WTC11 (cell line): ENCODE data around the gene CLASP2. TPM values are rescaled to one million over a fixed set of nuclear protein-coding genes. Genes with fewer than 3 reads are reported as not detected.

Experiments
- ATAC-seq: fragments of 200-7000 bp; cut with Tn5 transposase; 2 replicates; pipeline ENCODE4 v1.10.0; 2021; ENCODE audit warnings: mild to moderate bottlenecking, moderate library complexity
- CTCF ChIA-PET: fragments of 300-600 bp; sonication (Branson Sonifier 250); formaldehyde crosslinking; loops from one replicate; lab custom pipeline; 2021; ENCODE audit warnings: antibody characterized with exemption; lab: Charles Lee
- POLR2A ChIA-PET: fragments of 350-600 bp; sonication (Branson Sonifier 250); formaldehyde crosslinking; loops from one replicate; lab custom pipeline; 2021; ENCODE audit warnings: antibody characterized with exemption; lab: Charles Lee
- DNase-seq: peaks from one replicate; pipeline ENCODE4 v3.0.0; 2021; ENCODE audit warnings: low spot score
- H3K27ac Mint-ChIP-seq: 2 replicates; pipeline ENCODE4 v1.8.0; 2021; ENCODE audit warnings: mixed read lengths
- H3K27me3 Mint-ChIP-seq: 2 replicates; pipeline ENCODE4 v1.8.0; 2021; ENCODE audit warnings: low read depth, mild to moderate bottlenecking, moderate library complexity, mixed read lengths
- H3K36me3 Mint-ChIP-seq: 2 replicates; pipeline ENCODE4 v1.8.0; 2021; ENCODE audit warnings: mixed read lengths
- H3K4me1 Mint-ChIP-seq: 2 replicates; pipeline ENCODE4 v1.8.0; 2022; ENCODE audit warnings: mixed read lengths
- H3K4me3 Mint-ChIP-seq: 2 replicates; pipeline ENCODE4 v1.8.0; 2021; ENCODE audit warnings: mild to moderate bottlenecking, moderate library complexity, mixed read lengths
- H3K9me3 Mint-ChIP-seq: 2 replicates; pipeline ENCODE4 v1.8.0; 2021; ENCODE audit warnings: mixed read lengths
- CDX4 ChIP-seq: fragments of 250-450 bp; sonication (Bioruptor Pico); IDR thresholded peaks from 2 replicates; pipeline ENCODE4 v1.9.0; 2021; ENCODE audit warnings: moderate library complexity, mild to moderate bottlenecking, inconsistent platforms, borderline replicate concordance
- ELF4 ChIP-seq: sonication (generic); formaldehyde crosslinking; IDR thresholded peaks from 2 replicates; pipeline ENCODE4 v1.8.1; 2022; ENCODE audit warnings: low read depth, mild to moderate bottlenecking, moderate library complexity, missing genetic modification reagents
- EMX1 ChIP-seq: fragments of 250-450 bp; sonication (Bioruptor Pico); IDR thresholded peaks from 2 replicates; pipeline ENCODE4 v1.8.0; 2021; ENCODE audit warnings: mild to moderate bottlenecking
- ESRRA ChIP-seq: sonication (generic); formaldehyde crosslinking; IDR thresholded peaks from 2 replicates; pipeline ENCODE4 v1.8.1; 2022; ENCODE audit warnings: mild to moderate bottlenecking, missing genetic modification reagents, borderline replicate concordance
- JAZF1 ChIP-seq: fragments of 250-450 bp; sonication (Bioruptor Pico); IDR thresholded peaks from 2 replicates; pipeline ENCODE4 v1.9.0; 2021; ENCODE audit warnings: moderate library complexity, mild to moderate bottlenecking, inconsistent platforms
- NFATC4 ChIP-seq: fragments of 250-450 bp; sonication (Bioruptor Pico); IDR thresholded peaks from 2 replicates; pipeline ENCODE4 v1.9.0; 2021; ENCODE audit warnings: mild to moderate bottlenecking
- NR3C1 ChIP-seq: sonication (generic); formaldehyde crosslinking; conservative IDR thresholded peaks from 2 replicates; pipeline ENCODE4 v1.8.1; 2023; ENCODE audit warnings: low read depth, mild to moderate bottlenecking, missing genetic modification reagents
- PRDM15 ChIP-seq: sonication (generic); formaldehyde crosslinking; IDR thresholded peaks from 2 replicates; pipeline ENCODE4 v1.8.0; 2022; ENCODE audit warnings: missing genetic modification reagents
- USF2 ChIP-seq: sonication (generic); formaldehyde crosslinking; IDR thresholded peaks from 2 replicates; pipeline ENCODE4 v1.8.1; 2023; ENCODE audit warnings: mild to moderate bottlenecking, missing genetic modification reagents, moderate library complexity
- ZMAT4 ChIP-seq: fragments of 250-450 bp; sonication (Bioruptor Pico); IDR thresholded peaks from 2 replicates; pipeline ENCODE4 v1.9.0; 2021; ENCODE audit warnings: mild to moderate bottlenecking
- ZNF512 ChIP-seq: sonication (generic); formaldehyde crosslinking; IDR thresholded peaks from 2 replicates; pipeline ENCODE4 v1.8.1; 2022; ENCODE audit warnings: missing genetic modification reagents, borderline replicate concordance
- total RNA-seq: library from RNA; stranded (reverse); gene quantifications from 3 replicates; pipeline ENCODE4 v1.2.3, GENCODE V29; 2021
- TF ChIP-seq, protein P1 (sequence below): sonication (generic); formaldehyde crosslinking; IDR thresholded peaks from 2 replicates; pipeline ENCODE4 v1.8.1; 2023; ENCODE audit warnings: mild to moderate bottlenecking, missing genetic modification reagents
- TF ChIP-seq, protein P2 (sequence below): fragments of 250-450 bp; sonication (Bioruptor Pico); IDR thresholded peaks from 2 replicates; pipeline ENCODE4 v1.9.0; 2021; ENCODE audit warnings: mild to moderate bottlenecking, borderline replicate concordance

CLASP2 gene
- total RNA-seq, 1 experiment from 2014 or later, result 56.7 TPM

GRCh38 chr3:33458446-33458845, 259.6 kb downstream of the CLASP2 start:
- no peak for ATAC-seq
- Mint-ChIP-seq H3K27me3 (peaks cover 17% of the 10 kb centered on the region), H3K36me3 (peaks cover 72% of the 10 kb centered on the region)

More at GRCh38 chr3:33458446-33458845, 259.6 kb downstream of the CLASP2 start:
- POLR2A ChIA-PET, result no interaction called here
- H3K4me3 Mint-ChIP-seq, result no peak overlapping the region
- no peak overlapping the region for H3K27ac Mint-ChIP-seq
- TF ChIP-seq, protein P1, sequence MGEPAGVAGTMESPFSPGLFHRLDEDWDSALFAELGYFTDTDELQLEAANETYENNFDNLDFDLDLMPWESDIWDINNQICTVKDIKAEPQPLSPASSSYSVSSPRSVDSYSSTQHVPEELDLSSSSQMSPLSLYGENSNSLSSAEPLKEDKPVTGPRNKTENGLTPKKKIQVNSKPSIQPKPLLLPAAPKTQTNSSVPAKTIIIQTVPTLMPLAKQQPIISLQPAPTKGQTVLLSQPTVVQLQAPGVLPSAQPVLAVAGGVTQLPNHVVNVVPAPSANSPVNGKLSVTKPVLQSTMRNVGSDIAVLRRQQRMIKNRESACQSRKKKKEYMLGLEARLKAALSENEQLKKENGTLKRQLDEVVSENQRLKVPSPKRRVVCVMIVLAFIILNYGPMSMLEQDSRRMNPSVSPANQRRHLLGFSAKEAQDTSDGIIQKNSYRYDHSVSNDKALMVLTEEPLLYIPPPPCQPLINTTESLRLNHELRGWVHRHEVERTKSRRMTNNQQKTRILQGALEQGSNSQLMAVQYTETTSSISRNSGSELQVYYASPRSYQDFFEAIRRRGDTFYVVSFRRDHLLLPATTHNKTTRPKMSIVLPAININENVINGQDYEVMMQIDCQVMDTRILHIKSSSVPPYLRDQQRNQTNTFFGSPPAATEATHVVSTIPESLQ (CRISPR knock-in tag), result no peak
- TF ChIP-seq NFATC4 (CRISPR knock-in tag) (no peak), ESRRA (CRISPR knock-in tag) (no peak), ELF4 (CRISPR knock-in tag) (no peak), CDX4 (no peak), JAZF1 (CRISPR knock-in tag) (no peak), NR3C1 (CRISPR knock-in tag) (no peak), ZNF512 (CRISPR knock-in tag) (no peak), PRDM15 (CRISPR knock-in tag) (no peak), ZMAT4 (CRISPR knock-in tag) (no peak), USF2 (CRISPR knock-in tag) (no peak), EMX1 (no peak)
- TF ChIP-seq, protein P2, sequence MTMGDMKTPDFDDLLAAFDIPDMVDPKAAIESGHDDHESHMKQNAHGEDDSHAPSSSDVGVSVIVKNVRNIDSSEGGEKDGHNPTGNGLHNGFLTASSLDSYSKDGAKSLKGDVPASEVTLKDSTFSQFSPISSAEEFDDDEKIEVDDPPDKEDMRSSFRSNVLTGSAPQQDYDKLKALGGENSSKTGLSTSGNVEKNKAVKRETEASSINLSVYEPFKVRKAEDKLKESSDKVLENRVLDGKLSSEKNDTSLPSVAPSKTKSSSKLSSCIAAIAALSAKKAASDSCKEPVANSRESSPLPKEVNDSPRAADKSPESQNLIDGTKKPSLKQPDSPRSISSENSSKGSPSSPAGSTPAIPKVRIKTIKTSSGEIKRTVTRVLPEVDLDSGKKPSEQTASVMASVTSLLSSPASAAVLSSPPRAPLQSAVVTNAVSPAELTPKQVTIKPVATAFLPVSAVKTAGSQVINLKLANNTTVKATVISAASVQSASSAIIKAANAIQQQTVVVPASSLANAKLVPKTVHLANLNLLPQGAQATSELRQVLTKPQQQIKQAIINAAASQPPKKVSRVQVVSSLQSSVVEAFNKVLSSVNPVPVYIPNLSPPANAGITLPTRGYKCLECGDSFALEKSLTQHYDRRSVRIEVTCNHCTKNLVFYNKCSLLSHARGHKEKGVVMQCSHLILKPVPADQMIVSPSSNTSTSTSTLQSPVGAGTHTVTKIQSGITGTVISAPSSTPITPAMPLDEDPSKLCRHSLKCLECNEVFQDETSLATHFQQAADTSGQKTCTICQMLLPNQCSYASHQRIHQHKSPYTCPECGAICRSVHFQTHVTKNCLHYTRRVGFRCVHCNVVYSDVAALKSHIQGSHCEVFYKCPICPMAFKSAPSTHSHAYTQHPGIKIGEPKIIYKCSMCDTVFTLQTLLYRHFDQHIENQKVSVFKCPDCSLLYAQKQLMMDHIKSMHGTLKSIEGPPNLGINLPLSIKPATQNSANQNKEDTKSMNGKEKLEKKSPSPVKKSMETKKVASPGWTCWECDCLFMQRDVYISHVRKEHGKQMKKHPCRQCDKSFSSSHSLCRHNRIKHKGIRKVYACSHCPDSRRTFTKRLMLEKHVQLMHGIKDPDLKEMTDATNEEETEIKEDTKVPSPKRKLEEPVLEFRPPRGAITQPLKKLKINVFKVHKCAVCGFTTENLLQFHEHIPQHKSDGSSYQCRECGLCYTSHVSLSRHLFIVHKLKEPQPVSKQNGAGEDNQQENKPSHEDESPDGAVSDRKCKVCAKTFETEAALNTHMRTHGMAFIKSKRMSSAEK, result no peak
- no peak for DNase-seq
- peaks cover 7% of the 10 kb centered on the region for H3K4me1 Mint-ChIP-seq
- CTCF ChIA-PET, result interaction anchor here (1.0 kb wide), 1 partner anchor 86 kb away, joined by 3 read pairs; no protein-coding TSS in a partner anchor
- H3K9me3 Mint-ChIP-seq, result peaks cover 66% of the 10 kb centered on the region
